Measurements from ENCODE around the gene LST1. TPM values are rescaled to one million over a fixed set of nuclear protein-coding genes. Genes with fewer than 3 reads are reported as not detected.

LST1 gene
- total RNA-seq, 1 experiment from 2014 or later = 0.66 TPM

DNA sequence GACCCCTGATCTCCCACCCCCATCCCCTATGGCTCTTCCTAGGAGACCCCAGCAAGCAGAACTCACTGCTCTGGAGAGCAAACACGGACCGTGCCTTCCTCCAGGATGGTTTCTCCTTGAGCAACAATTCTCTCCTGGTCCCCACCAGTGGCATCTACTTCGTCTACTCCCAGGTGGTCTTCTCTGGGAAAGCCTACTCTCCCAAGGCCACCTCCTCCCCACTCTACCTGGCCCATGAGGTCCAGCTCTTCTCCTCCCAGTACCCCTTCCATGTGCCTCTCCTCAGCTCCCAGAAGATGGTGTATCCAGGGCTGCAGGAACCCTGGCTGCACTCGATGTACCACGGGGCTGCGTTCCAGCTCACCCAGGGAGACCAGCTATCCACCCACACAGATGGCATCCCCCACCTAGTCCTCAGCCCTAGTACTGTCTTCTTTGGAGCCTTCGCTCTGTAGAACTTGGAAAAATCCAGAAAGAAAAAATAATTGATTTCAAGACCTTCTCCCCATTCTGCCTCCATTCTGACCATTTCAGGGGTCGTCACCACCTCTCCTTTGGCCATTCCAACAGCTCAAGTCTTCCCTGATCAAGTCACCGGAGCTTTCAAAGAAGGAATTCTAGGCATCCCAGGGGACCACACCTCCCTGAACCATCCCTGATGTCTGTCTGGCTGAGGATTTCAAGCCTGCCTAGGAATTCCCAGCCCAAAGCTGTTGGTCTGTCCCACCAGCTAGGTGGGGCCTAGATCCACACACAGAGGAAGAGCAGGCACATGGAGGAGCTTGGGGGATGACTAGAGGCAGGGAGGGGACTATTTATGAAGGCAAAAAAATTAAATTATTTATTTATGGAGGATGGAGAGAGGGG is 12.6 kb upstream of the LST1 start (continued):
- TF ChIP-seq, protein P1, sequence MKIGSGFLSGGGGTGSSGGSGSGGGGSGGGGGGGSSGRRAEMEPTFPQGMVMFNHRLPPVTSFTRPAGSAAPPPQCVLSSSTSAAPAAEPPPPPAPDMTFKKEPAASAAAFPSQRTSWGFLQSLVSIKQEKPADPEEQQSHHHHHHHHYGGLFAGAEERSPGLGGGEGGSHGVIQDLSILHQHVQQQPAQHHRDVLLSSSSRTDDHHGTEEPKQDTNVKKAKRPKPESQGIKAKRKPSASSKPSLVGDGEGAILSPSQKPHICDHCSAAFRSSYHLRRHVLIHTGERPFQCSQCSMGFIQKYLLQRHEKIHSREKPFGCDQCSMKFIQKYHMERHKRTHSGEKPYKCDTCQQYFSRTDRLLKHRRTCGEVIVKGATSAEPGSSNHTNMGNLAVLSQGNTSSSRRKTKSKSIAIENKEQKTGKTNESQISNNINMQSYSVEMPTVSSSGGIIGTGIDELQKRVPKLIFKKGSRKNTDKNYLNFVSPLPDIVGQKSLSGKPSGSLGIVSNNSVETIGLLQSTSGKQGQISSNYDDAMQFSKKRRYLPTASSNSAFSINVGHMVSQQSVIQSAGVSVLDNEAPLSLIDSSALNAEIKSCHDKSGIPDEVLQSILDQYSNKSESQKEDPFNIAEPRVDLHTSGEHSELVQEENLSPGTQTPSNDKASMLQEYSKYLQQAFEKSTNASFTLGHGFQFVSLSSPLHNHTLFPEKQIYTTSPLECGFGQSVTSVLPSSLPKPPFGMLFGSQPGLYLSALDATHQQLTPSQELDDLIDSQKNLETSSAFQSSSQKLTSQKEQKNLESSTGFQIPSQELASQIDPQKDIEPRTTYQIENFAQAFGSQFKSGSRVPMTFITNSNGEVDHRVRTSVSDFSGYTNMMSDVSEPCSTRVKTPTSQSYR (CRISPR knock-in tag; IDR thresholded peaks at IDR 0.05) = no peak
- no peak for TF ChIP-seq SMAD3 (CRISPR knock-in tag; IDR thresholded peaks at IDR 0.05; ENCODE audit: borderline replicate concordance)
- TF ChIP-seq NR2C2 (CRISPR knock-in tag; IDR thresholded peaks at IDR 0.05) = no peak
- no peak for TF ChIP-seq NFE2L1 (CRISPR knock-in tag; IDR thresholded peaks at IDR 0.05)
- TF ChIP-seq TCF7 (CRISPR knock-in tag; IDR thresholded peaks at IDR 0.05; ENCODE audit: low read depth) = no peak
- TF ChIP-seq, protein P2, sequence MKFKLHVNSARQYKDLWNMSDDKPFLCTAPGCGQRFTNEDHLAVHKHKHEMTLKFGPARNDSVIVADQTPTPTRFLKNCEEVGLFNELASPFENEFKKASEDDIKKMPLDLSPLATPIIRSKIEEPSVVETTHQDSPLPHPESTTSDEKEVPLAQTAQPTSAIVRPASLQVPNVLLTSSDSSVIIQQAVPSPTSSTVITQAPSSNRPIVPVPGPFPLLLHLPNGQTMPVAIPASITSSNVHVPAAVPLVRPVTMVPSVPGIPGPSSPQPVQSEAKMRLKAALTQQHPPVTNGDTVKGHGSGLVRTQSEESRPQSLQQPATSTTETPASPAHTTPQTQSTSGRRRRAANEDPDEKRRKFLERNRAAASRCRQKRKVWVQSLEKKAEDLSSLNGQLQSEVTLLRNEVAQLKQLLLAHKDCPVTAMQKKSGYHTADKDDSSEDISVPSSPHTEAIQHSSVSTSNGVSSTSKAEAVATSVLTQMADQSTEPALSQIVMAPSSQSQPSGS (CRISPR knock-in tag; IDR thresholded peaks at IDR 0.05; ENCODE audit: borderline replicate concordance, low read depth) = no peak
- no peak for TF ChIP-seq SP1 (CRISPR knock-in tag; conservative IDR thresholded peaks at IDR 0.05)
- no peak for TF ChIP-seq MYBL2 (CRISPR knock-in tag; IDR thresholded peaks at IDR 0.05)
- no peak for TF ChIP-seq TP53 (CRISPR knock-in tag; IDR thresholded peaks at IDR 0.05)

DNA sequence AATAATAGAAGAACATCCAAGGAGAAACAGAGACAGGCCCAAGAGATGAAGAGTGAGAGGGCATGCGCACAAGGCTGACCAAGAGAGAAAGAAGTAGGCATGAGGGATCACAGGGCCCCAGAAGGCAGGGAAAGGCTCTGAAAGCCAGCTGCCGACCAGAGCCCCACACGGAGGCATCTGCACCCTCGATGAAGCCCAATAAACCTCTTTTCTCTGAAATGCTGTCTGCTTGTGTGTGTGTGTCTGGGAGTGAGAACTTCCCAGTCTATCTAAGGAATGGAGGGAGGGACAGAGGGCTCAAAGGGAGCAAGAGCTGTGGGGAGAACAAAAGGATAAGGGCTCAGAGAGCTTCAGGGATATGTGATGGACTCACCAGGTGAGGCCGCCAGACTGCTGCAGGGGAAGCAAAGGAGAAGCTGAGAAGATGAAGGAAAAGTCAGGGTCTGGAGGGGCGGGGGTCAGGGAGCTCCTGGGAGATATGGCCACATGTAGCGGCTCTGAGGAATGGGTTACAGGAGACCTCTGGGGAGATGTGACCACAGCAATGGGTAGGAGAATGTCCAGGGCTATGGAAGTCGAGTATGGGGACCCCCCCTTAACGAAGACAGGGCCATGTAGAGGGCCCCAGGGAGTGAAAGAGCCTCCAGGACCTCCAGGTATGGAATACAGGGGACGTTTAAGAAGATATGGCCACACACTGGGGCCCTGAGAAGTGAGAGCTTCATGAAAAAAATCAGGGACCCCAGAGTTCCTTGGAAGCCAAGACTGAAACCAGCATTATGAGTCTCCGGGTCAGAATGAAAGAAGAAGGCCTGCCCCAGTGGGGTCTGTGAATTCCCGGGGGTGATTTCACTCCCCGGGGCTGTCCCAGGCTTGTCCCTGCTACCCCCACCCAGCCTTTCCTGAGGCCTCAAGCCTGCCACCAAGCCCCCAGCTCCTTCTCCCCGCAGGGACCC is 11.7 kb upstream of the LST1 start:
- Mint-ChIP-seq H3K36me3 (no peaks in the 10 kb centered on the region), H3K27ac (no peak overlapping the region), H3K4me1 (peaks cover 21% of the 10 kb centered on the region), H3K9me3 (no peaks in the 10 kb centered on the region), H3K4me3 (no peak overlapping the region), H3K27me3 (ENCODE audit: low read depth) (peaks cover 32% of the 10 kb centered on the region)
- ChIA-PET CTCF (interaction anchor here (0.6 to 15.1 kb wide), 13 partner anchors 8 to 132 kb away, joined by 3 to 293 read pairs (median 3); partner anchors contain the start of genes ATP6V1G2, LST1, LTB and NCR3), POLR2A (no interaction called here)
- DNase-seq (ENCODE audit: low spot score) (no peak), ATAC-seq (peak; percentile 59)
- TF ChIP-seq, protein P3, sequence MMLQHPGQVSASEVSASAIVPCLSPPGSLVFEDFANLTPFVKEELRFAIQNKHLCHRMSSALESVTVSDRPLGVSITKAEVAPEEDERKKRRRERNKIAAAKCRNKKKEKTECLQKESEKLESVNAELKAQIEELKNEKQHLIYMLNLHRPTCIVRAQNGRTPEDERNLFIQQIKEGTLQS (CRISPR knock-in tag; conservative IDR thresholded peaks at IDR 0.05) = no peak
- TF ChIP-seq, protein P4, sequence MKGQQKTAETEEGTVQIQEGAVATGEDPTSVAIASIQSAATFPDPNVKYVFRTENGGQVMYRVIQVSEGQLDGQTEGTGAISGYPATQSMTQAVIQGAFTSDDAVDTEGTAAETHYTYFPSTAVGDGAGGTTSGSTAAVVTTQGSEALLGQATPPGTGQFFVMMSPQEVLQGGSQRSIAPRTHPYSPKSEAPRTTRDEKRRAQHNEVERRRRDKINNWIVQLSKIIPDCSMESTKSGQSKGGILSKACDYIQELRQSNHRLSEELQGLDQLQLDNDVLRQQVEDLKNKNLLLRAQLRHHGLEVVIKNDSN (CRISPR knock-in tag; IDR thresholded peaks at IDR 0.05) = no peak
- TF ChIP-seq, protein P5, sequence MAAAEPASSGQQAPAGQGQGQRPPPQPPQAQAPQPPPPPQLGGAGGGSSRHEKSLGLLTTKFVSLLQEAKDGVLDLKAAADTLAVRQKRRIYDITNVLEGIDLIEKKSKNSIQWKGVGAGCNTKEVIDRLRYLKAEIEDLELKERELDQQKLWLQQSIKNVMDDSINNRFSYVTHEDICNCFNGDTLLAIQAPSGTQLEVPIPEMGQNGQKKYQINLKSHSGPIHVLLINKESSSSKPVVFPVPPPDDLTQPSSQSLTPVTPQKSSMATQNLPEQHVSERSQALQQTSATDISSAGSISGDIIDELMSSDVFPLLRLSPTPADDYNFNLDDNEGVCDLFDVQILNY (CRISPR knock-in tag; IDR thresholded peaks at IDR 0.05) = no peak
- TF ChIP-seq ZNF263 (CRISPR knock-in tag; IDR thresholded peaks at IDR 0.05; ENCODE audit: low read depth) (no peak), JUN (CRISPR knock-in tag; IDR thresholded peaks at IDR 0.05) (no peak), IRF2 (CRISPR knock-in tag; IDR thresholded peaks at IDR 0.05; ENCODE audit: borderline replicate concordance, low read depth) (no peak)

All from WTC11 (cell line).